HG03442 (cell line): ENCODE data around the gene ANKRD12.
A peak's percentile ranks its signal among the peaks of the same experiment; 100 is the strongest.

Experiments
- ATAC-seq: cut with Tn5 transposase; IDR thresholded peaks from one replicate; pipeline ENCODE4 v1.9.1; 2021; ENCODE audit warnings: mild to moderate bottlenecking, moderate library complexity; ENCODE audit not compliant: unreplicated experiment

ANKRD12 gene

GRCh38 chr18:9283791-9284190, 147.2 kb downstream of the ANKRD12 start:
- ATAC-seq = no peak

GRCh38 chr18:9285604-9286003, 149.0 kb downstream of the ANKRD12 start:
- ATAC-seq = no peak

GRCh38 chr18:9287036-9287435, 150.5 kb downstream of the ANKRD12 start:
- ATAC-seq = no peak

GRCh38 chr18:9289698-9290097, 153.1 kb downstream of the ANKRD12 start:
- no peak for ATAC-seq

- ATAC-seq = no peak
Observed at GRCh38 chr18:9290156-9290555, 153.6 kb downstream of the ANKRD12 start.

GRCh38 chr18:9292047-9292446, 155.5 kb downstream of the ANKRD12 start:
- ATAC-seq = no peak

GRCh38 chr18:9293948-9294347, 157.4 kb downstream of the ANKRD12 start:
- ATAC-seq = no peak

GRCh38 chr18:9296233-9297006, 159.8 kb downstream of the ANKRD12 start:
- ATAC-seq = no peak

- no peak for ATAC-seq
Observed at GRCh38 chr18:9297007-9297393, 160.4 kb downstream of the ANKRD12 start.

GRCh38 chr18:9304388-9305070, 167.9 kb downstream of the ANKRD12 start:
- ATAC-seq = no peak

- no peak for ATAC-seq
Observed at GRCh38 chr18:9319333-9319732, 182.8 kb downstream of the ANKRD12 start.

- ATAC-seq = no peak
Observed at GRCh38 chr18:9321017-9321452, 184.5 kb downstream of the ANKRD12 start.

GRCh38 chr18:9321736-9322135, 185.2 kb downstream of the ANKRD12 start:
- ATAC-seq = no peak

- no peak for ATAC-seq
Observed at GRCh38 chr18:9322744-9323143, 186.2 kb downstream of the ANKRD12 start.

- ATAC-seq = no peak
Observed at GRCh38 chr18:9323750-9324445, 187.3 kb downstream of the ANKRD12 start.

- no peak for ATAC-seq
Observed at GRCh38 chr18:9325716-9326115, 189.1 kb downstream of the ANKRD12 start.

- no peak for ATAC-seq
Observed at GRCh38 chr18:9328776-9329175, 192.2 kb downstream of the ANKRD12 start.

GRCh38 chr18:9329471-9329870, 192.9 kb downstream of the ANKRD12 start:
- ATAC-seq = no peak

- no peak for ATAC-seq
Observed at GRCh38 chr18:9330419-9330818, 193.8 kb downstream of the ANKRD12 start.

GRCh38 chr18:9333441-9334328, 197.1 kb downstream of the ANKRD12 start:
- peak; percentile 37 for ATAC-seq
